Peyer's patch (tissue), 4 donors: Measurements from ENCODE around the gene PAM.

Source experiments
- POLR2A ChIP-seq, 2 donors: fragments of 450-650 bp; IDR thresholded peaks; one replicate each; pipeline ENCODE4 v1.5.1; 2017; ENCODE audit warnings: antibody characterized with exemption in 2 of 2, mild to moderate bottlenecking in 2 of 2, moderate library complexity in 2 of 2
- TF ChIP-seq, protein P1 (sequence below), 6 experiments: fragments of 450-650 bp in 4 of 6; fragments of 200-600 bp in 2 of 6; sonication (generic) in 1 of 6; IDR thresholded peaks; one replicate each; pipeline ENCODE4 v1.5.1; 2017 to 2019; ENCODE audit warnings: antibody characterized with exemption in 6 of 6, mild to moderate bottlenecking in 3 of 6, moderate library complexity in 1 of 6

DNA sequence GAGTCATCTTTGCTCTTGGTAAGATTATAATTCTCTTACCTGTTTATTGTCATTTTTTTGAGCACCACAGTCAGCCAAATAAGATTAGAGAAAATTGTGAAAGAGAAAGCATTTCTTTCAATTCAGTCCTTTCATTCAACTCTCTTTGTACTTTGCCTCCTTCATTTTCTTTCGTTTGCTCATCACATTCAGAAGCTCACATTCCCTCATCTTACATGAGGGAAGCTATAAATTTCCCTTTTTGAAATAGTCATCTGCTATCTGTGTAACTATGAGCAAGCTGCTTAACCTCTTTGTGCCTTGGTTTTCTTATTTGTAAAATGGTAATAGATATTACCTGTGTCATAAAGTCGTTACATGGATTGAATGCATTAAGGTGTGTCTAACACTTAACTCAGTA lies 41.4 kb downstream of the PAM start:
- TF ChIP-seq, protein P1, sequence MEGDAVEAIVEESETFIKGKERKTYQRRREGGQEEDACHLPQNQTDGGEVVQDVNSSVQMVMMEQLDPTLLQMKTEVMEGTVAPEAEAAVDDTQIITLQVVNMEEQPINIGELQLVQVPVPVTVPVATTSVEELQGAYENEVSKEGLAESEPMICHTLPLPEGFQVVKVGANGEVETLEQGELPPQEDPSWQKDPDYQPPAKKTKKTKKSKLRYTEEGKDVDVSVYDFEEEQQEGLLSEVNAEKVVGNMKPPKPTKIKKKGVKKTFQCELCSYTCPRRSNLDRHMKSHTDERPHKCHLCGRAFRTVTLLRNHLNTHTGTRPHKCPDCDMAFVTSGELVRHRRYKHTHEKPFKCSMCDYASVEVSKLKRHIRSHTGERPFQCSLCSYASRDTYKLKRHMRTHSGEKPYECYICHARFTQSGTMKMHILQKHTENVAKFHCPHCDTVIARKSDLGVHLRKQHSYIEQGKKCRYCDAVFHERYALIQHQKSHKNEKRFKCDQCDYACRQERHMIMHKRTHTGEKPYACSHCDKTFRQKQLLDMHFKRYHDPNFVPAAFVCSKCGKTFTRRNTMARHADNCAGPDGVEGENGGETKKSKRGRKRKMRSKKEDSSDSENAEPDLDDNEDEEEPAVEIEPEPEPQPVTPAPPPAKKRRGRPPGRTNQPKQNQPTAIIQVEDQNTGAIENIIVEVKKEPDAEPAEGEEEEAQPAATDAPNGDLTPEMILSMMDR (IDR thresholded peaks at IDR 0.05): no peak
- TF ChIP-seq POLR2A (IDR thresholded peaks at IDR 0.05): no peak
